ENCODE data around the gene RBP3. TPM values are rescaled to one million over a fixed set of nuclear protein-coding genes. Genes with fewer than 3 reads are reported as not detected.

The RBP3 gene
- total RNA-seq, 1 experiment from 2014 or later, result not detected

DNA sequence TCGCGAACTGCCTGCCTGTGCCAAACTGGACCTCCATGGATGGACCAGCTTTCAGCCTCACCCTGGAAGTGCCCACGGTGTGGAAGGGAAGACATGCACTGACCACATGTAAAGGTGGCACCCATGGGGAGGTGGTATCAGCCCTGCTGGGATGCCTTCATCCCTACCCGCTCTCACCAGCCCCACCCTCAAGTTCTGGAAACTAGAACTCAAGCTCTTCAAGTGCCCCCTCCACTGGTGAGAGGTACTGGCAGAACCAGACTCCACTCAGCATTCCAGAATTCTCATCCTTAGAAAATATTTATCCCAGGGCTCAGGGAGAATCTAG, 30.0 kb downstream of the RBP3 start:
- no TSS peak for BruUV-seq (replicated peaks)
- no peaks in the 10 kb centered on the region for H3K27me3 ChIP-seq (ENCODE audit: control insufficient read depth, insufficient read depth, low read length)
- CTCF ChIA-PET, result no interaction called here
- POLR2A ChIA-PET, result no interaction called here
- ATAC-seq (no peak), DNase-seq (ENCODE audit: low read depth, low spot score) (no peak)
- no peak overlapping the region for H3K4me3 ChIP-seq (ENCODE audit: low read depth in 2 of 2, low read length in 2 of 2)
- no peak overlapping the region for H3K27ac ChIP-seq (ENCODE audit: low read length)
- TF ChIP-seq SIN3A (IDR thresholded peaks at IDR 0.05; ENCODE audit: borderline replicate concordance, insufficient read depth, low read depth, low read length) (no peak), POLR2AphosphoS5 (IDR thresholded peaks at IDR 0.05; ENCODE audit: low read depth, low read length) (no peak), TCF7L2 (IDR thresholded peaks at IDR 0.05; ENCODE audit: low read depth, low read length) (no peak)
- TF ChIP-seq, protein P1, sequence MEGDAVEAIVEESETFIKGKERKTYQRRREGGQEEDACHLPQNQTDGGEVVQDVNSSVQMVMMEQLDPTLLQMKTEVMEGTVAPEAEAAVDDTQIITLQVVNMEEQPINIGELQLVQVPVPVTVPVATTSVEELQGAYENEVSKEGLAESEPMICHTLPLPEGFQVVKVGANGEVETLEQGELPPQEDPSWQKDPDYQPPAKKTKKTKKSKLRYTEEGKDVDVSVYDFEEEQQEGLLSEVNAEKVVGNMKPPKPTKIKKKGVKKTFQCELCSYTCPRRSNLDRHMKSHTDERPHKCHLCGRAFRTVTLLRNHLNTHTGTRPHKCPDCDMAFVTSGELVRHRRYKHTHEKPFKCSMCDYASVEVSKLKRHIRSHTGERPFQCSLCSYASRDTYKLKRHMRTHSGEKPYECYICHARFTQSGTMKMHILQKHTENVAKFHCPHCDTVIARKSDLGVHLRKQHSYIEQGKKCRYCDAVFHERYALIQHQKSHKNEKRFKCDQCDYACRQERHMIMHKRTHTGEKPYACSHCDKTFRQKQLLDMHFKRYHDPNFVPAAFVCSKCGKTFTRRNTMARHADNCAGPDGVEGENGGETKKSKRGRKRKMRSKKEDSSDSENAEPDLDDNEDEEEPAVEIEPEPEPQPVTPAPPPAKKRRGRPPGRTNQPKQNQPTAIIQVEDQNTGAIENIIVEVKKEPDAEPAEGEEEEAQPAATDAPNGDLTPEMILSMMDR (IDR thresholded peaks at IDR 0.05), result no peak
- TF ChIP-seq, protein P2, sequence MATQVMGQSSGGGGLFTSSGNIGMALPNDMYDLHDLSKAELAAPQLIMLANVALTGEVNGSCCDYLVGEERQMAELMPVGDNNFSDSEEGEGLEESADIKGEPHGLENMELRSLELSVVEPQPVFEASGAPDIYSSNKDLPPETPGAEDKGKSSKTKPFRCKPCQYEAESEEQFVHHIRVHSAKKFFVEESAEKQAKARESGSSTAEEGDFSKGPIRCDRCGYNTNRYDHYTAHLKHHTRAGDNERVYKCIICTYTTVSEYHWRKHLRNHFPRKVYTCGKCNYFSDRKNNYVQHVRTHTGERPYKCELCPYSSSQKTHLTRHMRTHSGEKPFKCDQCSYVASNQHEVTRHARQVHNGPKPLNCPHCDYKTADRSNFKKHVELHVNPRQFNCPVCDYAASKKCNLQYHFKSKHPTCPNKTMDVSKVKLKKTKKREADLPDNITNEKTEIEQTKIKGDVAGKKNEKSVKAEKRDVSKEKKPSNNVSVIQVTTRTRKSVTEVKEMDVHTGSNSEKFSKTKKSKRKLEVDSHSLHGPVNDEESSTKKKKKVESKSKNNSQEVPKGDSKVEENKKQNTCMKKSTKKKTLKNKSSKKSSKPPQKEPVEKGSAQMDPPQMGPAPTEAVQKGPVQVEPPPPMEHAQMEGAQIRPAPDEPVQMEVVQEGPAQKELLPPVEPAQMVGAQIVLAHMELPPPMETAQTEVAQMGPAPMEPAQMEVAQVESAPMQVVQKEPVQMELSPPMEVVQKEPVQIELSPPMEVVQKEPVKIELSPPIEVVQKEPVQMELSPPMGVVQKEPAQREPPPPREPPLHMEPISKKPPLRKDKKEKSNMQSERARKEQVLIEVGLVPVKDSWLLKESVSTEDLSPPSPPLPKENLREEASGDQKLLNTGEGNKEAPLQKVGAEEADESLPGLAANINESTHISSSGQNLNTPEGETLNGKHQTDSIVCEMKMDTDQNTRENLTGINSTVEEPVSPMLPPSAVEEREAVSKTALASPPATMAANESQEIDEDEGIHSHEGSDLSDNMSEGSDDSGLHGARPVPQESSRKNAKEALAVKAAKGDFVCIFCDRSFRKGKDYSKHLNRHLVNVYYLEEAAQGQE (IDR thresholded peaks at IDR 0.05; ENCODE audit: insufficient read depth in 1 of 2, low read depth in 2 of 2, low read length in 1 of 2), result no peak
- in situ Hi-C loops (cut with HindIII; ENCODE audit: low pct_unique_long_range_greater_than_20kb, low sequenced_read_pairs) (no loop called here), intact Hi-C loops (cut with micrococcal nuclease; ENCODE audit: unreplicated experiment) (no loop called here)
- no peaks in the 10 kb centered on the region for H3K9me3 ChIP-seq (ENCODE audit: control insufficient read depth, insufficient read depth, low read depth, low read length)
- H3K4me1 ChIP-seq (ENCODE audit: control insufficient read depth, insufficient read depth, low read length), result peaks cover 8% of the 10 kb centered on the region
- no peaks in the 10 kb centered on the region for H3K36me3 ChIP-seq (ENCODE audit: control insufficient read depth, insufficient read depth, low read length)

DNA sequence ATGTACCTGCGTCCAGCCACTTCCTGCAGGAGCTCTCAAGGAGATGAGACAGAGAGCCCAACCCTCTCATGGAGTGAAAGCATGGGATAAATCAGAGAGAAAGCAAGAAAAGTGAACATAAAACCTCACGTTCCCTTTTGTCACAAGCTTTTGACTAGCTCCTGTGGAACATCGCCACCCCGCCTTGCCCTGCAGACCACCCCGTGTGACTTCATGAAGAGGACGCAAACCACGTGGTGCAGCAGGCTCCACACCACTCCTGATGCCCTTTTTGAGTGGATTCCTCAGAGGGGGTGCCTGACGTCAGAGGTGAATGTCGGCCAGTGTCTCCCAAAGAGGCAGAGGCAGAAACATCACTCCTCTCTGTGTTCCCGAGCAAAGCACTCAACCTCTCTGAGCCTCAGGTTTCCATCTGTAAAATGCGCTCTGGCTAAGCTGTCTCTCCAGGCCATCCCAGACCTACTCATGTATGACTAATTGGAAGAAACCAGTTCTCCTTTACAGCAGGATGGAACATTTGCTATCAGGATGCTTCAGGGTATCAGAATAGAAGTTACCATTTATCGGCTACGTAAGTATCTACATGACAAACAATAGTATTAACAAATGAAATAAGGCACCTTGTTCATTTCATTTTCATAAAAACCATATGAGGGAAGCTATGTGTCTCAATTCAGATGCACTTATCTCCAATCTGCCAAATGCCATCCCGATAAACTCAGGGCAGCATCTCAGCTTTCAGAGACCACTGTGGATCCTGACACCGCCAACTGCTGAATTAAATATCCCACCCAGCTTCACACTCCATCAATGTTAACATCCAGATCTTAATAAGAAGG, 30.7 kb downstream of the RBP3 start:
- BruUV-seq (replicated peaks), result no TSS peak
- TF ChIP-seq SIN3A (IDR thresholded peaks at IDR 0.05; ENCODE audit: borderline replicate concordance, insufficient read depth, low read depth, low read length) (no peak), POLR2AphosphoS5 (IDR thresholded peaks at IDR 0.05; ENCODE audit: low read depth, low read length) (no peak), TCF7L2 (IDR thresholded peaks at IDR 0.05; ENCODE audit: low read depth, low read length) (no peak)
- TF ChIP-seq, protein P2 (IDR thresholded peaks at IDR 0.05; ENCODE audit: insufficient read depth in 1 of 2, low read depth in 2 of 2, low read length in 1 of 2), result no peak
- TF ChIP-seq, protein P1 (IDR thresholded peaks at IDR 0.05), result no peak
- POLR2A ChIA-PET, result interaction anchor here (0.6 kb wide), 1 partner anchor 23 kb away, joined by 3 read pairs; no protein-coding TSS in a partner anchor
- ATAC-seq (no peak), DNase-seq (ENCODE audit: low read depth, low spot score) (no peak)
- no peak overlapping the region for H3K27ac ChIP-seq (ENCODE audit: low read length)
- no peaks in the 10 kb centered on the region for H3K9me3 ChIP-seq (ENCODE audit: control insufficient read depth, insufficient read depth, low read depth, low read length)
- no peaks in the 10 kb centered on the region for H3K36me3 ChIP-seq (ENCODE audit: control insufficient read depth, insufficient read depth, low read length)
- H3K27me3 ChIP-seq (ENCODE audit: control insufficient read depth, insufficient read depth, low read length), result no peaks in the 10 kb centered on the region
- no peak overlapping the region for H3K4me3 ChIP-seq (ENCODE audit: low read depth in 2 of 2, low read length in 2 of 2)
- in situ Hi-C loops (cut with HindIII; ENCODE audit: low pct_unique_long_range_greater_than_20kb, low sequenced_read_pairs) (no loop called here), intact Hi-C loops (cut with micrococcal nuclease; ENCODE audit: unreplicated experiment) (no loop called here)
- CTCF ChIA-PET, result no interaction called here
- peaks cover 14% of the 10 kb centered on the region for H3K4me1 ChIP-seq (ENCODE audit: control insufficient read depth, insufficient read depth, low read length)
